Measurements from ENCODE around the gene MKNK2. TPM values are rescaled to one million over a fixed set of nuclear protein-coding genes. Genes with fewer than 3 reads are reported as not detected.
"Not testable (repeated sequence)": the region's sequence is repeated elsewhere in the genome, so short reads cannot be mapped to it uniquely, and the experiment has no call there.

MKNK2 gene
- total RNA-seq, 1 donor from 2014 or later: 105 TPM

- no peak for DNase-seq (ENCODE audit: low read depth in 2 of 2)
These were observed 6.1 kb downstream of the MKNK2 start for GRCh38 chr19:2044709-2045500.

GRCh38 chr19:2043961-2044708 is 6.9 kb downstream of the MKNK2 start:
- DNase-seq (ENCODE audit: low read depth in 2 of 2): no peak

GRCh38 chr19:2043251-2043641 is 7.8 kb downstream of the MKNK2 start:
- no peak for DNase-seq (ENCODE audit: low read depth in 2 of 2)

GRCh38 chr19:2042485-2043250 is 8.4 kb downstream of the MKNK2 start:
- no peak for DNase-seq (ENCODE audit: low read depth in 2 of 2)

GRCh38 chr19:2041683-2042484 is 9.2 kb downstream of the MKNK2 start:
- DNase-seq (ENCODE audit: low read depth in 2 of 2): peak; percentile 85 to 95

- DNase-seq (ENCODE audit: low read depth in 2 of 2): no peak
These were observed 9.7 kb downstream of the MKNK2 start for GRCh38 chr19:2041433-2041682.

DNA sequence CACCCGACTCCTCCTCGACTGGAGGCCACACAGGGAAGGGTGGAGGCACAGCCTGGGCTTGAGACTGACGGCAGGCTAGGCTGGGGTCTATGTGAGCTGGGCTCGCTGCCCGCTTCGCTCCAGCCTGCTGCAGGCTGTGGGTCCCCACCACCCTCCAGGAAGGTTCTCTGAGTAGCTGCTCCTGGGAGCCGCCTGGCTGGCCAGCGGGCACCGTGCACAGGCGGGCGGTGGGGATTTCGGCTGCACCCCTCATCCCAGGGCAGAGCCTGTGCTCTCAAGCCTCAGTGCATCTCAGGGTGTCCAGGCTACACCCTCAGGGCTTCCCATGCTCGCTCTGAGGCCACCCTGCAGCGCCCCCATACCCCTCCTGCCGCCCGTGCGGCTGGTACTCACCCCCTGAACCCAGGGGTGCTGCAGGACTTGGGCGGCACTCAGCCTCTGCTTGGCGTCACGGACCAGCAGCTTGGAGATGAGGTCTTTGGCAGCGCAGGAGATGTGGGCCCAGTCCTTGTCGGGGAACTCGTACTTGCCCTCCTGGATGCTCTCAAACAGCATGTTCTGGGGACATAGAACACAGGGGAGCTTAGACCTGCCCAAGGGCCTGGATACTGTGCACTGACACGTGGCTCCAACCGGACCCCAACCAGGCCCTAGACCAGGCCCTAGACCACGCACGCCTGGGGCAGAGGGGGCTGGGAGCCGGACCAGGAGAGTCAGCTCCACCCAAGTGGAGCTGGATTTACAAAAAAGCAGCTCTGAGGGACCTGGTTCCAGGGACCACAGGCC is 10.2 kb downstream of the MKNK2 start:
- no peak for DNase-seq (ENCODE audit: low read depth in 2 of 2)

DNA sequence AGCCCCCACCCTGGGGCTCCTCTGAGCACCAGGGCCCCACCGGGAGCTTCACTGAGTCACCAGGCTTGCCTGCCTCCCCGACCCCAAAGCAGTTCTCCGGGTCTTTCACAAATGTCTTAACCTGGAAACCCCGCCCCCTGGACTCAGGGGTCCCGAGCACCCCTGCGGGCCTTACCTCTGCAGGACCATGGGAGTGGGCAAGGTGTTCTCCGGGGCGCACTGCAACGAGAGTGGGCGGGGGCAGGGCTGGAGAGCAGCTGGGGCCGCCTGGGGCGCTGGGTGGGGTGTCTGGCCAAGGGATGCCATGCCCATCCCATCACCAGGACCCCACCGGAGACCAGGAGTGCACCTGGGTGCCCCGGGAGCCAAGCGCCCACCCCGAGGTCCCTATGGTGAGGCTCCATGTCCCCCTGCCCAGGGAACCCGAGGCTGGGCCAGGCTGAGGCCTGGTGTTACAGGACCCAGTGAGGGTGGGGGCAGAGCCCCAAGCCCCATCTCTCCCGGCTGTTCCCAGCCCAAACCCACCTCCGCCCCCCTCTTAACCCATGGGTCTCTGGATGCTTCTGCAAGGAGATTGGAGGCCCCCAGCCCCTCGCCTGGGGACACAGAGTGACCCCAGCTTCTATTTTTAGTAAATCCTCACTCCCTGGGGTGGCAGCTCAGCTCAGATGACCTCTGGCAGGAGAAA is 10.9 kb downstream of the MKNK2 start:
- no peak for DNase-seq (ENCODE audit: low read depth in 2 of 2)

GRCh38 chr19:2039089-2039958 is 11.7 kb downstream of the MKNK2 start:
- DNase-seq (ENCODE audit: low read depth in 2 of 2): no peak

- no peak for DNase-seq (ENCODE audit: low read depth in 2 of 2)
These were observed 12.6 kb downstream of the MKNK2 start for GRCh38 chr19:2038284-2039088.

GRCh38 chr19:2037651-2038255 is 13.3 kb downstream of the MKNK2 start:
- DNase-seq (ENCODE audit: low read depth in 2 of 2): no peak

DNA sequence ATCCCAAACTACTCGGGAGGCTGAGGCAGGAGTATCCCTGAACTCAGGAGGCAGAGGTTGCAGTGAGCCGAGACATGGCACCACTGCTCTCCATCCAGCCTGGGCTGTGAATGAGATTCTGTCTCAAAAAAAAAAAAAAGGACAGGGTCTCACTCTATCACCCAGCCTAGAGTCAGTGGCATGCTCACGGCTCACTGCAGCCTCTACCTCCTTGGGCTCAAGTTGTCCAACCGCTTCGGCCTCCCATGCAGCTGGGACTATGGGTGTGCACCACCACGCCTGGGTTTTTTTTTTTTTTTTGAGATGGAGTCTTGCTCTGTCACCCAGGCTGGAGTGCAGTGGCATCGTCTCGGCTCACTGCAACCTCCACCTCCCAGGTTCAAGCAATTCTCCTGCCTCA is 14.6 kb downstream of the MKNK2 start:
- no peak for DNase-seq (ENCODE audit: low read depth in 2 of 2)

DNA sequence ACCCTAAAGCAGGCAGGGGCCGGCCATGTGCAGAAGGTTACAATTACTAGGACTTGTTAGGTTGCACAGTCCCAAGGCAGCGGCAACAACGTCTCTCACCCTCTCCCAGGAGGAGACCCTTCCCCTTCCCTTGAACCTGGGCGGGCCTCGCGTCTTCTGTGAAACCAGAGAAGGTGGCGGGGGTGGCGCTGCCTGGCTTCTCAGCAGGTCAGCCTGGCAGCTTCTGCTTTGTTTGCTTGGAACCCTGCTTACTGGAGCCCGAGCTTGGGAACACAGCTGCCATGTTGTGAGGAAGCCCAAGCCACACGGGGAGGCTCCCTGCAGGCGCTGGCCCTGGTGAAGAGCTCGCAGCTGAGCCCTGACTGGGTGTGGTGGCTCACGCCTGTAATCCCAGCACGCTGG is 15.5 kb downstream of the MKNK2 start:
- DNase-seq (ENCODE audit: low read depth in 2 of 2): no peak

GRCh38 chr19:2034729-2035589 is 16.1 kb downstream of the MKNK2 start:
- DNase-seq (ENCODE audit: low read depth in 2 of 2): peak in 1 of 2 donors; percentile 53

DNA sequence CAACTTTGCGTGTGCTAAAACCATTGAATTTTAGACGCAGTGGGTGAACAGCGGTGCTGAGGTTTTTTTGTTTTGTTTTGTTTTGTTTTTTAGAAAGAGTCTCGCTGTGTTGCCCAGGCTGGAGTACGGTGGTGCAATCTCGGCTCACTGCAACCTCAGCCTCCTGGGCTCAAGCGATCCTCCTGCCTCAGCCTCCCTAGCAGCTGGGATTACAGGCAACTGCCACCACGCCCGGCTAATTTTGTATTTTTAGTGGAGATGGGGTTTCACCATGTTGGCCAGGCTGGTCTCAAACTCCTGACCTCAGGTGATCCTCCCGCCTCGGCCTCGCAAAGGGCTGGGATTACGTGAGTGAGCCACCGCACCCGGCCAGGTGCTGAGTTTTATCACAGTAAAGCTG is 16.8 kb downstream of the MKNK2 start:
- DNase-seq (ENCODE audit: low read depth in 2 of 2): not testable (repeated sequence)

- DNase-seq (ENCODE audit: low read depth in 2 of 2): no peak
These were observed 17.3 kb downstream of the MKNK2 start for GRCh38 chr19:2033825-2034159.
